Measurements from ENCODE around the gene FXYD6.

The FXYD6 gene

DNA sequence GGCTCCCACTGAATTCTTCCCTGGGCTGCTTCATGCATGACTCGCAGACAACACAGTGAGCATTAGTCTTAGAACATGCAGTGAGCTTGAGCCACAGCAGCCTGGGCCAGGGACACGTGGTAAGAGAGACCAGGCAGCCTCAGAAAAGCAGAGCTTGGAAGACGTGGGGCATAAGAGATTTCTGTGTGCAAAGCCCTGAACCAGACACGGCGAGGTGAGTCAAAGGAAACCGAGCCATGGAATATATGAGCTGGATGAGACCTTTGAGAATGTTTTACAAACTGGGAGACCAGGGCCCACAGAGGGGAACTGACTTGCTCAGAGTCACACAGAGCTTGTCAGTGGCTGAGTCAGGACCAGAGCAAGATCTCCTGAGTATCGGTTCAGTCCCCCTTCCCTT lies 8.5 kb upstream of the FXYD6 start:
- no peak for DNase-seq (ENCODE audit: low read depth)

DNA sequence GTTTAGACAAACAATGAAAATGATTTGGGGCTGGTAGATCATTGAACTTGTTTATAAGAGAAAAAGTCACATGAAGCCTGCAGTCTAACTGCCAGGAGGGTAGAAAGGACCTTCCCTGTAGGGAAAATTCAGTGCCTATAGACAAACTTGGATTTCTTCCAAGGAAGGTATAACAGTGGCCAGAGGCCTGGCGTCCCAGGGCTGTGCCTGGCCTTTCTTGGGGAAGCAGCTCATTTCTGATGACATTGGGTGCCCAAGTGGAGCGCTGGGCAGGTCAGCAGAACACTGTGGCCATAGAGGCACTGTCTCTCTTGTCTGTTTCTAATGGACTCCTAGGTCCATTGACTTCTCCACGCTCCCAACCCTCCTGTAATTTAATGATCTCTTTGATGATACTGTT lies 6.6 kb upstream of the FXYD6 start:
- no peak for DNase-seq (ENCODE audit: low read depth)

DNA sequence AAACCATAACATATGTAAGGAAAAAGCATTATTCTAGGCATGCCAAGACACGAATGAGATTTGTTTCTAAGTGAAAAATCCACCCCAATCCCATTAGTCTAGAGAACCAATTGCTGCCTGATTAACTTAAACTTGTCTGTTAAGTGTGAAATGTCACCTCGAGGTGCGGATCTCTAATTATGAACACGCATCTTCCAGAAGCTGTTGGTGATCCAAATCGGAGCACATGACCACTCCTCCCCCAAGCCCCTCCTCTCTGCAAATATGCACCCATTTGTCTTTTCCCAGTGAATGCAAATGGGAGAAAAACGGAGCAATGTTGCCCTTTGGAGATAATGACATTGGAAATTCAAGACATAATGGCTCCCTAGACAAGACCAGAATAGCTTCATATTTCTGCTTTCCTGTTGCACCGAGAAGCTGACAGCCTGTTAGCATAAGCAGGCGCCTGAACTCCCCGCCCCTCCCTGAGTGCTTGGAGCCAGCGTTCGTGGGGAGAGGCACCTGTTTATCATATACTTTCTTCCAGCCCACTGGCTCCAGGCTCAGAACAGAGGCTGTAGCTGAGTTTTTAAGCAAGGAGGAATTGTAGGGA lies 6.0 kb upstream of the FXYD6 start:
- no peak for DNase-seq (ENCODE audit: low read depth)

DNA sequence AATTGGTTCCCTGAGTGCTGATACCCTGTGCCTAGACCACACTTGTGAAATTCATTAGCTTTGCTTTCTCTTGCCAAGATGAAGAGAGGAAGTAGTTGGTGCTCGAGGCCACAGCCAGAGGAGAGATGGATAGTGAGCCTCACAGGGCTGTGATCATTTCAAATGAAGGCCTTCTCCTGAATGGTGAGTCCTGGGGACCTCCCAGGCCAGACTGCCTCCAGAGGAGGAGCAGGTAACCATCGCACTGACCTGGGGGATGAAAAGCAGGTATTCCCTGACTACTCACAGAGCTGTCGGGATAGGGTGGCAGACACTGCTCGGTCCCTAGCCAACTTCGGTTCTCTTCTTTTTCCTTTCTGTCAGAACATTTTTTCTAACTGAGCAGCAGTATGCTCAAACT lies 4.8 kb upstream of the FXYD6 start:
- no peak for DNase-seq (ENCODE audit: low read depth)

DNA sequence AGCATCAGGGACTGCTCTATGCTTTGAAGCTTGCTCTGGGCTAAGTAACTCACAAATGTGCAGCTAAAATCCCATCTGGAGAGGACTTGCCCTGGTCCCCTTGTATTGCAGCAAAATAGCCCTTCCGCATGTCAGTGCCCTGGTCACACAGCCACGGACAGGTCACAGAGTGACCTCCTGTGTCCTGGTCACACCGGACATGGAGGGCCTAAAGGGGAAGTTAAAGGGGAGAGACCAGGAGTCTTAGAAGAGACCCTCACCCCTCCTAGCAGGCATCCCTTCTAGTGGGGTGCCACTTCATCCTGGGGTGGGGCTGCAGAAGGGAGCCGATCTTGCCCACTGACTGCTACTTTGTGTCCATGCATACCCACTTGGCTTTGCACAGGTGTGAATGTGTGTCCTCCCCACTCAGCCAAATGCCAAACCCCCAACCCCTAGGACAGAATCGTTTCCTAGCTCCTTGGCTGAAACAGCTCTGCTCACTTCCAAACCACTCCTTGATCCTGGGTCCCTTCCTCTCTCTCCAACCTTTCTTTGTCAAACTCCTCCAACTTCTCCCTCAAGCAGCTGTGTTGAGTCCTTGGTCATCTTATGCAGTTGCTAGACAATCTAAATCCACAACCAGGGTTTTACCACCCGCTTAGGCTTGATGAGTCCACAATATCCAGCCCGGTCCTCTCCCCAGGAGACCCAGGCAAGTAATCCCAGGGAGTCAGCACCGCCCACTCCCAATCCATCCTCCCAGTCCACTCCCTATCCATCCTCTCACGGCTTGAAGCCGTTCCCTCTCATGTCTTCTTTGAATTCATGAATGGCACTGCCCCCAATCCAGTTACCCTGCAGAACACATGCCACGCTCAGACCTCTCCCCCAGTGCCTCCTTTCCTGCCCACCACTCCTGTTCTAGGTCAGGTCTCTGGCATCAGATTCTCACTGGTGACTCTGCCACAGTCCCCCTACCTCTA lies 3.3 kb upstream of the FXYD6 start:
- no peak for DNase-seq (ENCODE audit: low read depth)

DNA sequence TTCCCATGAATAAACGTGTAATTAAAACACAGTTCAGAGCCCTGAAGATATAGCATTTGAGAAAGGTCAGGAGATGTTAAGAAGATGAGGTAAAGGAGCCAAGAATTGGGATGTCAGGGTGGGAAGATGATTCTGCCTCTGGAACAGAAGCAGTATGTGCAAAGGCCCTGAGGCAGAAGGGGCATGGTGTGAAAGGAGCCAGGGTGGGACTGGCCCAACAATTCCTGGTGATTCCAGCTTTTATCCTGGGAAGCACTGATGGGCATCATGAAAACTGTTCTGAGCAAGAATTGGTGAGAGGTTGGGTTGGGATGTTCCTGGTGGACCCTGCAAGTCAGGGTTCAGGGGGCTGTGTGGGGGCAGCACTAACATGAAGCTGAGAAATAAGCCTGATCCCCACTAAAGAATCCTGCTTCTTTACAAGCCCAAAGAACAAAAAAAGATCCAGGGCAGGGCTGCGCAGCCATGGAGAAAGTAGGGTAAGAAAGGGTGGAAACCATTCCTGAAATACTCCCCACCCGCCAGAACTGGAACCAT lies 2.5 kb upstream of the FXYD6 start:
- no peak for DNase-seq (ENCODE audit: low read depth)

GRCh38 chr11:117878314-117878938 lies 2.0 kb upstream of the FXYD6 start:
- DNase-seq (ENCODE audit: low read depth) = no peak

- no peak for DNase-seq (ENCODE audit: low read depth)
These were observed 794 bp upstream of the FXYD6 start for GRCh38 chr11:117877120-117877784.

- DNase-seq (ENCODE audit: low read depth) = no peak
These were observed 458 bp downstream of the FXYD6 start for GRCh38 chr11:117876059-117876340.

GRCh38 chr11:117875382-117876058 lies 938 bp downstream of the FXYD6 start:
- DNase-seq (ENCODE audit: low read depth) = no peak

DNA sequence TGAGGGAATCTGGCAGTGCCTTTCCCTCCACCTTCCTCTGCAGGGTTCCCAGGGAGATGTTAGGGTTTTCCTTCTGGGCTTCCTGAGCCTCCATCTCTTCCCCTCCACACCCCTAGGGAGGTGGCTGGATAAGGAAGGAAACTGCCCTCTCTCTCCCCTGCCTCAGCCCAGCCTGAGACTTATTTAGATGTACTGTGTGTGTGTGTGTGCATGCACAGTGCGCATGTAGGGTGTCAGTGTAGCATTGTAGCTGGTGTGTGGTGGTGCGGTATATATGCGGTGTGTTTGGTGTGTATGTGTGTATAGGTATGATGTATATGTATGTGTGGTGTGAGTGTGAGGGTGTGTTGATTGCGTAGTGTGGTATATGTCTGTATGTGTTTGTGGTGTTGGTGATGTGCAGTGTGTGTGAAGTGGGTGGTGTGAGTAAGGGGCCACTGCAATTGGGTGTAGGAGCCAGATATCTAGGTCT lies 1.5 kb downstream of the FXYD6 start:
- no peak for DNase-seq (ENCODE audit: low read depth)

DNA sequence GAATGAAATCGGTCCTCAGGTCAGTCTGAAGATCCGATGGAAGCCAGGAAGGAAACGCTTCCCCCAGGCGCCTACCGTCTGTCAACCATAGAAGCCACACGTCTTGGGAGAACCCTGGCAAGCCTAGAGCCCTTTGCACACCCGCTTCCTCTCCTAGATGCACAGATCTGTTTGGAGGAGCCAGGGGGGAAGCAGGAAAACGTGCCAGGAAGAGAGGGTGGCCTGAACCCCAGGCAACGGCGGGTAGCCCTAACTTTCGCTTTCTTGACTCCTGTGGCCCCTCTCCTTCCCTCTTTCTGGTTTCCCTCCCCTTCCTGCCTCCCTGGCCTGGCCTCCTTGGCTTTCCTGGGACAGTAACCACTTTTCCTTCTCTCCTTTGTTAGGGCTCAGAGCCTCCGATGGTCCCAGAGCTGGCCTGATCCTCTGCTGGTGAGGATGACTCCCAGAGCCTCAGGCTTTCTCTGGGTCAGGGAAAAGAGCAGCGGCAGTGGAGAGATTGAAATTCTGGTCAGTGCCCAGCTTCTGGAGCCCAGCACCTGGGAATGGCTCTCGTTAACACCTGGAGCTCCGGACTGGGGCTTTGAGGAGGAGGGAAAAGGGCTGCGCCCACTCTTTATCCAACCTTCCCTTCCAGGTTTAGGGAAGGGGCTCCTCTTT lies 2.1 kb downstream of the FXYD6 start:
- no peak for DNase-seq (ENCODE audit: low read depth)

DNA sequence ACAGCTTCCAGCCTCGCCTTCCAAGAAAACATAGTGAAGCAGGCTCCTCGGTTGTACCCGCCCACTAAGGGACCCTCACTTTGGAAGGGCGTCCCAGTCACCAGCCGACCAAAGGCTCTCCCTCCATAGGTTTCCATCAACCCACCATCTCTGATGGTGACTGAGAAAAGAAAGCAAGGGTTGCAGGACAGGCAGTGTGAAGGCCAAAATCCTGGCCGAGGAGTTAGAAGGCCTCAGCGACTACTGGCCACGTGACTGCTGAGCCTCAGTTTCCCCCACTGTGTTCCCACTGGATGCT lies 2.7 kb downstream of the FXYD6 start:
- no peak for DNase-seq (ENCODE audit: low read depth)

- no peak for DNase-seq (ENCODE audit: low read depth)
These were observed 3.3 kb downstream of the FXYD6 start for GRCh38 chr11:117872975-117873827.

GRCh38 chr11:117872420-117872961 lies 4.0 kb downstream of the FXYD6 start:
- DNase-seq (ENCODE audit: low read depth) = no peak

DNA sequence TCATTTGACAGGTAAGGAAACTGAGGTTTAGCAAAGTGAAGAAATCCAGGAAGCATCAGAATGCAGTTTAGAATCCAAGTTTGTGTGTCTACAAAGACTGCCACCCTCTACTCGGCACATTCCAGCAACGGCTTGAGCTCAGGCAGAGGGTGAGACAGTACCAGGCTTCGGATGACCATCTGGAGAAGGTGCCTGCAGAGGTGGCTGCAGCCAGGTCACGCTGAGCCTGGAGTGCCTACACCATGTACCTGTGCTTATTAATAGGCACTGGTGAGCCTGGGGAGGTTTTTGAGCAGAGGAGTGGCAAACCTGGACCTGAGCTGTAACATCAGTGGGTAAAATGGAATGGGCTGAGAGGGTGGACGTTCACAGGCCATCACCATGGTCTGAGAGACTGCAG lies 4.7 kb downstream of the FXYD6 start:
- no peak for DNase-seq (ENCODE audit: low read depth)

- no peak for DNase-seq (ENCODE audit: low read depth)
These were observed 5.3 kb downstream of the FXYD6 start for GRCh38 chr11:117871160-117871559.

DNA sequence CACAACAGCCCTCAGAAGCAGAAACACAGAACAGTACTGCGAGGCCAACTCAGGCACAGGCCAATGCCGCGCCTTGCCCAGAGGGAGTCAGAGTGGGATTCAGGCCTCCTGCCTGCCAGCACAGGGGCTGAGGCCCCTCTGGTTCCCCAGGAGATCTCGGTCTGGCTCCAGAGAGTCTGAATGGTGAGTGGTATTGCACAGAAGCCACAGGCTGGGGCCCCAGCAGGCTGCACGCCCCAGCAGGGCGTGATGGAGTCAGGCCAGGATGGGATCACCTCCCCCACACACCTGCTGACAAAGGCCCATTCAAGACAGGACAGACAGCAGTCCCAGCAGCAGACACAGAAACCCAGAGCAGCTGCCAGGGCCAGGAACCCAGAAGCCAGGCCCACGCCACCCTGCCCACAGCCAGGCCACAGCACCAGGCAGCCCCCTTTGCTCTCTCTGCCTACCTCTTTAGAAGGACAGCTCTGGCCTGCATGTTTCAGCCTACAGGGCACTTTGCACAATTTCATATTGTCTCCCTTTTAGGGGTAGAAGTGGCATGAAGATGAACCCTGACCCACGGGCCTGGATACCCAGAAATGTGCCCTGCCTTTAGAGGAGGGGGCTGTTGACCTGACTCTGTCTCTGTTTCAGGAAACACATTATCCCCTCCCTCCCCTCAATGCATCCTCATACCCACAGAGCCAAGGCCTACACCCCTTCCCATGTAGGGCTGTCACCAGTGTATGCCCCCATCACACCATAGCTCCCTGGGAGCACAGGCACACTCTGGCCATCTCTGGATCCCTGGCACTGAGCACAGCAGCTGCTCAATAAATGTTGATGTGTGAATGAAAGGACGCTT lies 6.1 kb downstream of the FXYD6 start:
- no peak for DNase-seq (ENCODE audit: low read depth)

DNA sequence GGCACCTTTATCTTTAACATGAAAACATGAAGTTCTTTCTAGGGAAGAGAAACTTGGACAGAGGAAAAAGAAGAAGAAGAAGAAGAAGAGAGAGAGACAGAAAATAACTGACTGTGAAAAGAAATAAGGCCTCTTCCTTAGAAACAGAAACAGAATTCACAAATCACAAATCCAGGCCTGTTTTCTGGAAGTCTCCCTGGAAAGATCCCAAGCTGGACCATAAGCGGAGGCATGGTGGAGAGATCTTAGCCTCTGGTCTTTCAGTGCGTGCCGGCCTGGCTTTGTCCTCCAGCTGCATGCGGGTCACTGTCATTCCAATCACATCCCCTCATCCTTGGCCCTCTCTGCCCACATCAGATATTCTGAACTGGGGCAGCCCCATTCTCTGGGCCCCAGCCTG lies 6.9 kb downstream of the FXYD6 start:
- DNase-seq (ENCODE audit: low read depth) = no peak

All from stimulated activated CD8-positive, alpha-beta memory T cell treated with anti-CD3 and anti-CD28 coated beads, Interleukin-15, amount 100 ng/mL, for 1 hour (primary cell).